HepG2 (cell line): Measurements from ENCODE around the gene SERINC4. TPM values are rescaled to one million over a fixed set of nuclear protein-coding genes. Genes with fewer than 3 reads are reported as not detected.

Experiments used
- ELF1 ChIP-seq: sonication (generic); formaldehyde crosslinking; IDR thresholded peaks from 2 replicates; pipeline ENCODE4 v1.4.0; 2020; ENCODE audit warnings: missing genetic modification reagents
- IRF9 ChIP-seq: sonication (generic); formaldehyde crosslinking; IDR thresholded peaks from 2 replicates; pipeline ENCODE4 v1.8.0; 2022; ENCODE audit warnings: missing genetic modification reagents, mild to moderate bottlenecking, borderline replicate concordance
- MAZ ChIP-seq, 2 experiments: sonication (generic) in 1 of 2; formaldehyde crosslinking in 1 of 2; IDR thresholded peaks; 2 replicates each; pipeline versions ENCODE4 v1.5.0 to v1.6.1; 2012 to 2020; ENCODE audit warnings: low read depth in 2 of 2, mild to moderate bottlenecking in 2 of 2, borderline replicate concordance in 1 of 2, improper control_type of control experiment in 1 of 2, low read length in 1 of 2, missing genetic modification reagents in 1 of 2, moderate library complexity in 1 of 2
- MTA1 ChIP-seq: sonication (generic); formaldehyde crosslinking; IDR thresholded peaks from 2 replicates; pipeline ENCODE4 v1.4.0; 2020; ENCODE audit warnings: missing genetic modification reagents, mild to moderate bottlenecking, borderline replicate concordance
- RBAK ChIP-seq: sonication (generic); formaldehyde crosslinking; IDR thresholded peaks from 2 replicates; pipeline ENCODE4 v1.5.1; 2020; ENCODE audit warnings: mild to moderate bottlenecking, missing genetic modification reagents
- SPEN ChIP-seq: sonication (generic); formaldehyde crosslinking; IDR thresholded peaks from 2 replicates; pipeline ENCODE4 v1.5.1; 2020; ENCODE audit warnings: low read depth, mild to moderate bottlenecking, missing genetic modification reagents
- UBTF ChIP-seq: sonication (generic); formaldehyde crosslinking; IDR thresholded peaks from 2 replicates; pipeline ENCODE4 v1.4.0; 2020; ENCODE audit warnings: mild to moderate bottlenecking, missing genetic modification reagents
- ZBTB26 ChIP-seq: IDR thresholded peaks from 2 replicates; pipeline ENCODE4 v1.6.1; 2016; ENCODE audit warnings: missing compliant biosample characterization, missing genetic modification reagents, borderline replicate concordance
- ZNF264 ChIP-seq: sonication (generic); formaldehyde crosslinking; IDR thresholded peaks from 2 replicates; pipeline ENCODE4 v1.4.0; 2020; ENCODE audit warnings: missing genetic modification reagents
- ZNF383 ChIP-seq: sonication (generic); formaldehyde crosslinking; IDR thresholded peaks from 2 replicates; pipeline ENCODE4 v1.4.0; 2020; ENCODE audit warnings: missing genetic modification reagents, mild to moderate bottlenecking, borderline replicate concordance
- ZNF513 ChIP-seq: sonication (generic); formaldehyde crosslinking; conservative IDR thresholded peaks from 2 replicates; pipeline ENCODE4 v1.5.0; 2020; ENCODE audit warnings: missing genetic modification reagents
- ZNF546 ChIP-seq: sonication (generic); formaldehyde crosslinking; conservative IDR thresholded peaks from 2 replicates; pipeline ENCODE4 v1.8.1; 2023; ENCODE audit warnings: mild to moderate bottlenecking, missing genetic modification reagents
- ZNF558 ChIP-seq: sonication (generic); formaldehyde crosslinking; IDR thresholded peaks from 2 replicates; pipeline ENCODE4 v1.9.0; 2022; ENCODE audit warnings: mild to moderate bottlenecking, missing genetic modification reagents, borderline replicate concordance
- ZNF784 ChIP-seq: sonication (generic); formaldehyde crosslinking; IDR thresholded peaks from 2 replicates; pipeline ENCODE4 v1.5.1; 2020; ENCODE audit warnings: missing genetic modification reagents, mild to moderate bottlenecking, borderline replicate concordance
- ZNF816 ChIP-seq: sonication (generic); formaldehyde crosslinking; IDR thresholded peaks from 2 replicates; pipeline ENCODE4 v1.8.0; 2022; ENCODE audit warnings: missing genetic modification reagents, mild to moderate bottlenecking, borderline replicate concordance
- polyA plus RNA-seq, 8 experiments: library from polyadenylated mRNA; depleted of rRNA in 3 of 8; stranded (reverse) in 7 of 8; unstranded in 1 of 8; fragments of >200 nt; fragmentation: Illumina TruSeq in 4 of 8; extraction: Trizol in 4 of 8; gene quantifications; 2 replicates each; pipeline versions ENCODE4 v1.2.1 to v1.2.3, GENCODE V29; 2011 to 2016; ENCODE audit warnings: low read depth in 4 of 8, missing spikeins in 1 of 8, mixed read lengths in 1 of 8; ENCODE audit not compliant: insufficient read depth in 1 of 8
- total RNA-seq, 5 experiments: library from RNA; depleted of rRNA; stranded (reverse); fragments of >200 nt; fragmentation: Illumina TruSeq; extraction: Trizol; gene quantifications; 2 replicates each; pipeline ENCODE4 v1.2.3, GENCODE V29; 2016; ENCODE audit warnings: low read depth in 1 of 5
- TF ChIP-seq, protein P1 (sequence below): sonication (generic); formaldehyde crosslinking; IDR thresholded peaks from 2 replicates; pipeline ENCODE4 v1.4.0; 2020; ENCODE audit warnings: missing genetic modification reagents
- TF ChIP-seq, protein P2 (sequence below): sonication (generic); formaldehyde crosslinking; IDR thresholded peaks from 2 replicates; pipeline ENCODE4 v1.8.1; 2023; ENCODE audit warnings: mild to moderate bottlenecking, moderate library complexity, missing genetic modification reagents

Gene SERINC4
- total and polyA plus RNA-seq, 2 of the 13 experiments (the other 11 are each of a cell fraction or from before 2014, with no cell fraction given): not detected

- TF ChIP-seq, protein P1, sequence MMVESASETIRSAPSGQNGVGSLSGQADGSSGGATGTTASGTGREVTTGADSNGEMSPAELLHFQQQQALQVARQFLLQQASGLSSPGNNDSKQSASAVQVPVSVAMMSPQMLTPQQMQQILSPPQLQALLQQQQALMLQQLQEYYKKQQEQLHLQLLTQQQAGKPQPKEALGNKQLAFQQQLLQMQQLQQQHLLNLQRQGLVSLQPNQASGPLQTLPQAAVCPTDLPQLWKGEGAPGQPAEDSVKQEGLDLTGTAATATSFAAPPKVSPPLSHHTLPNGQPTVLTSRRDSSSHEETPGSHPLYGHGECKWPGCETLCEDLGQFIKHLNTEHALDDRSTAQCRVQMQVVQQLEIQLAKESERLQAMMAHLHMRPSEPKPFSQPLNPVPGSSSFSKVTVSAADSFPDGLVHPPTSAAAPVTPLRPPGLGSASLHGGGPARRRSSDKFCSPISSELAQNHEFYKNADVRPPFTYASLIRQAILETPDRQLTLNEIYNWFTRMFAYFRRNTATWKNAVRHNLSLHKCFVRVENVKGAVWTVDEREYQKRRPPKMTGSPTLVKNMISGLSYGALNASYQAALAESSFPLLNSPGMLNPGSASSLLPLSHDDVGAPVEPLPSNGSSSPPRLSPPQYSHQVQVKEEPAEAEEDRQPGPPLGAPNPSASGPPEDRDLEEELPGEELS (CRISPR knock-in tag): no peak
- TF ChIP-seq UBTF (CRISPR knock-in tag) (peak; percentile 16; the same call in 1 of the 2 replicates), ZNF546 (CRISPR knock-in tag) (peak; percentile 60), ELF1 (CRISPR knock-in tag) (no peak), ZNF784 (CRISPR knock-in tag) (no peak), ZNF264 (CRISPR knock-in tag) (no peak), IRF9 (CRISPR knock-in tag) (no peak), ZNF558 (CRISPR knock-in tag) (0 out of 2 replicates have a peak, but pooled peaks have one; percentile 45), ZNF816 (CRISPR knock-in tag) (0 out of 2 replicates have a peak, but pooled peaks have one; percentile 31), RBAK (peak; percentile 41; the same call in 1 of the 2 replicates), MTA1 (CRISPR knock-in tag) (no peak), SPEN (no peak), ZBTB26 (no peak), ZNF383 (CRISPR knock-in tag) (no peak), MAZ (IDR thresholded peaks at IDR 0.05; ENCODE audit: borderline replicate concordance, low read depth, low read length) (0 out of 2 replicates have a peak, but pooled peaks have one; percentile 6), MAZ (CRISPR knock-in tag; IDR thresholded peaks at IDR 0.05; ENCODE audit: low read depth) (no peak), ZNF513 (CRISPR knock-in tag) (no peak)
- TF ChIP-seq, protein P2, sequence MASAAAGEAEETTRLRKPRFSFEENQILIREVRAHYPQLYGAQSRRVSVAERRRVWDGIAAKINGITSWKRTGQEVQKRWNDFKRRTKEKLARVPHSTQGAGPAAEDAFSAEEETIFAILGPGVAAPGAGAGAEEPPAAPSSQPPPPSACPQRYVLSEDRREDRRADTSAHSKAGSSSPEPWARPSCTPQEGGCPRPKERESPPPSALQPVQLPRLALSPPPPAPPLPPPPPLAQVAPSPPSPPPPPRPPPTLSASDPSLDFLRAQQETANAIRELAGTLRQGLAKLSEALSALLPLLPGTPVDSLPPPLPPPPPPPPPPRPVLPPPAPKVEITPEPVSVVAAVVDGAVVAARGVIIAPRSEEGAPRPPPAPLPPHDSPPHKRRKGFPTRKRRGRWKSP: no peak
Observed at GRCh38 chr15:43776718-43777266, 23.2 kb downstream of the SERINC4 start, which contains the start of gene ELL3 (continued).
